Lower leg skin (tissue), 4 donors: Measurements from ENCODE around the gene FAM217B. TPM values are rescaled to one million over a fixed set of nuclear protein-coding genes. Genes with fewer than 3 reads are reported as not detected.

Experiments
- DNase-seq, 2 donors: peaks; one replicate each; pipeline ENCODE4 v3.0.0-alpha.2; 2019; ENCODE audit warnings: low spot score in 2 of 2
- H3K4me3 ChIP-seq: fragments of 200-600 bp; sonication (generic); 2 replicates; pipeline ENCODE4 v1.5.1; 2017; ENCODE audit warnings: mild to moderate bottlenecking, low read depth; ENCODE audit not compliant: poor library complexity, severe bottlenecking
- CTCF ChIP-seq, 3 donors: fragments of 450-650 bp; IDR thresholded peaks; one replicate each; pipeline ENCODE4 v1.5.1; 2016; ENCODE audit warnings: antibody characterized with exemption in 3 of 3, mild to moderate bottlenecking in 3 of 3, moderate library complexity in 2 of 3
- POLR2A ChIP-seq, 2 donors: fragments of 450-650 bp; IDR thresholded peaks; one replicate each; pipeline ENCODE4 v1.6.1; 2016 to 2017; ENCODE audit warnings: antibody characterized with exemption in 2 of 2, mild to moderate bottlenecking in 1 of 2, moderate library complexity in 1 of 2
- WGBS, 2 donors: methylation state at CpG; one replicate each; pipeline ENCODE4 v1.1.5; 2018; 5-methylcytosine and 5-hydroxymethylcytosine counted together
- intact Hi-C: fragments of 100-400 bp; cut with DNase I; formaldehyde crosslinking; loops from one replicate; pipeline ENCODE4 v1.15.0; 2023; ENCODE audit warnings: low total_unique reads
- total RNA-seq, 4 donors: library from RNA; depleted of rRNA; stranded (reverse); fragments of >200 nt; gene quantifications; one replicate each; pipeline ENCODE4 v1.1.0, GENCODE V29; 2016

FAM217B gene
- total RNA-seq, 4 donors from 2014 or later, result 3.8 to 11.3 (median 5.9) TPM

- no peak for DNase-seq
- WGBS, 2 donors, result 74 to 82% methylated on average over 2 of the region's 2 CpGs
- intact Hi-C loops, result no loop called here
- H3K4me3 ChIP-seq, result no peak overlapping the region
- TF ChIP-seq CTCF (IDR thresholded peaks at IDR 0.05) (no peak), POLR2A (IDR thresholded peaks at IDR 0.05) (no peak)
These were observed 5.5 kb downstream of the FAM217B start for GRCh38 chr20:59945731-59946130.

GRCh38 chr20:59947376-59947775 lies 7.2 kb downstream of the FAM217B start:
- intact Hi-C loops, result no loop called here
- no peak overlapping the region for H3K4me3 ChIP-seq
- no peak for DNase-seq
- 76 to 90% methylated on average over 8 of the region's 8 CpGs for WGBS, 2 donors
- TF ChIP-seq CTCF (IDR thresholded peaks at IDR 0.05), result no peak
- no peak for TF ChIP-seq POLR2A (IDR thresholded peaks at IDR 0.05)

DNA sequence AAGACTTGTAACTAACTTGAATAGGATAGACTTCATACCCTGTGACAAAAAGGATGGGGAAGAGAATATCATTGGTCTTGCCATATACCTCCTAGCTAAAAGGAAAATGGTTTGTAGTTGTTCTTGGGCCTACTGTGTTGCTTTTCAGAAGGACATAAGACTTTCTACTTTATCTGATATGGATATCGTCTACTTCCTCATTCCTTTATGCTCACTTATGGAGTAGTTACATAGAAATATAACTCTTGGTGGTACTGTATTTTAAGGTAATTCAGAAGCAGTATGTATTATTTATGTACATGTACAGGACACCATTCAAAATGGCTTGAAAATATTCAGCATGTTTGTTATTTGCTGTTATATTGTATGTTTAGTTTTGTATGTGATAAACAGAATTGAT lies 8.0 kb downstream of the FAM217B start:
- H3K4me3 ChIP-seq, result no peak overlapping the region
- no peak for TF ChIP-seq POLR2A (IDR thresholded peaks at IDR 0.05)
- TF ChIP-seq CTCF (IDR thresholded peaks at IDR 0.05), result no peak
- DNase-seq, result no peak
- intact Hi-C loops, result no loop called here
- WGBS, 2 donors, result 61 to 70% methylated on average over 1 of the region's 1 CpG

GRCh38 chr20:59948828-59949720 lies 8.9 kb downstream of the FAM217B start:
- no peak overlapping the region for H3K4me3 ChIP-seq
- no peak for DNase-seq
- intact Hi-C loops, result no loop called here
- TF ChIP-seq POLR2A (IDR thresholded peaks at IDR 0.05) (no peak), CTCF (IDR thresholded peaks at IDR 0.05) (no peak)
- 38% methylated on average over 7 of the region's 7 CpGs for WGBS, 2 donors

DNA sequence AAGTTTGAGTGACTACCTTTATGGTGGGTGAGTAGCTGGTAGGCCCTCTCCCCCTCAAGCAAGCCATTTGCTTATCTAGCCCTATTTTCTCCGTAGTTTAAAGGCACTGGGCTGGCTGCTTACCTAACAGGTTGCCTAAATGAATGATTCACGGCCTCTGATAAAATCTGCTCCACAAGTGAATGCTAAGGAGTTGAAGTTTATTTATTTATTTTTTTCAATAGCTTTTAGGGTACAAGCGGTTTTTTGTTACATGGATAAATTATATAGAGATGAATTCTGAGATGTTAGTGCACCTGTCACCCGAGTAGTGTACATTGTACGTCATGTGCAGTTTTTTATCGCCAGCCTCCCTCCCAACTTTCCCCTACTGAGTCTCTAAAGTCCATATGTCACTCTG lies 9.7 kb downstream of the FAM217B start:
- no peak overlapping the region for H3K4me3 ChIP-seq
- TF ChIP-seq CTCF (IDR thresholded peaks at IDR 0.05) (no peak), POLR2A (IDR thresholded peaks at IDR 0.05) (no peak)
- 78 to 90% methylated on average over 6 of the region's 6 CpGs for WGBS, 2 donors
- no peak for DNase-seq
- intact Hi-C loops, result loop anchor here (10.0 kb wide), 1 partner anchor 105 kb away; no protein-coding TSS in a partner anchor
